Smooth muscle cell (in vitro differentiated cells): ENCODE data around the gene TIMM10. TPM values are rescaled to one million over a fixed set of nuclear protein-coding genes. Genes with fewer than 3 reads are reported as not detected.
A peak's percentile ranks its signal among the peaks of the same experiment; 100 is the strongest.
"Not testable (repeated sequence)": the region's sequence is repeated elsewhere in the genome, so short reads cannot be mapped to it uniquely, and the experiment has no call there.

Experiments
- DNase-seq: peaks from one replicate; lab custom pipeline; 2025; ENCODE audit not compliant: unreplicated experiment; lab: John Stamatoyannopoulos, UW
- H2AFZ ChIP-seq: fragments of 200-600 bp; sonication (generic); 2 replicates; pipeline ENCODE4 v1.6.0; 2016; ENCODE audit warnings: antibody characterized with exemption, low read depth, mild to moderate bottlenecking
- H3F3A ChIP-seq: fragments of 200-600 bp; sonication (generic); 2 replicates; pipeline ENCODE4 v1.6.0; 2017; ENCODE audit warnings: antibody characterized with exemption, low read depth
- H3K27ac ChIP-seq: fragments of 200-600 bp; sonication (generic); 2 replicates; pipeline ENCODE4 v1.5.1; 2016; ENCODE audit warnings: low read depth, mild to moderate bottlenecking
- H3K27me3 ChIP-seq: fragments of 200-600 bp; sonication (generic); 2 replicates; pipeline ENCODE4 v1.6.1; 2016; ENCODE audit warnings: low read depth, mild to moderate bottlenecking
- H3K36me3 ChIP-seq: fragments of 200-600 bp; sonication (generic); 2 replicates; pipeline ENCODE4 v1.5.1; 2016; ENCODE audit warnings: low read depth
- H3K4me1 ChIP-seq: fragments of 200-600 bp; sonication (generic); 2 replicates; pipeline ENCODE4 v1.5.1; 2016; ENCODE audit warnings: low read depth
- H3K4me2 ChIP-seq: fragments of 200-600 bp; sonication (generic); 2 replicates; pipeline ENCODE4 v1.6.0; 2016; ENCODE audit warnings: mild to moderate bottlenecking
- H3K4me3 ChIP-seq: fragments of 200-600 bp; sonication (generic); 2 replicates; pipeline ENCODE4 v1.5.1; 2016; ENCODE audit warnings: mild to moderate bottlenecking
- H3K79me2 ChIP-seq: fragments of 200-600 bp; sonication (generic); 2 replicates; pipeline ENCODE4 v1.6.0; 2016; ENCODE audit warnings: low read depth, mild to moderate bottlenecking
- H3K9ac ChIP-seq: fragments of 200-600 bp; sonication (generic); 2 replicates; pipeline ENCODE4 v1.6.0; 2016; ENCODE audit warnings: low read depth
- H3K9me3 ChIP-seq: fragments of 200-600 bp; sonication (generic); replicated peaks from 2 replicates; pipeline ENCODE4 v1.5.1; 2016; ENCODE audit warnings: low read depth
- H4K20me1 ChIP-seq: fragments of 200-600 bp; sonication (generic); 2 replicates; pipeline ENCODE4 v1.6.0; 2016; ENCODE audit warnings: low read depth
- CTCF ChIP-seq: fragments of 200-600 bp; sonication (generic); IDR thresholded peaks from 2 replicates; pipeline ENCODE4 v1.5.1; 2017; ENCODE audit warnings: borderline replicate concordance, mild to moderate bottlenecking, antibody characterized with exemption; ENCODE audit not compliant: insufficient read depth, poor library complexity, severe bottlenecking
- WGBS: methylation state at CpG from one replicate; pipeline ENCODE4 v1.1.7; 2016; ENCODE audit warnings: low lambda C conversion rate; 5-methylcytosine and 5-hydroxymethylcytosine counted together
- polyA plus RNA-seq: library from polyadenylated mRNA; unstranded; fragments of >200 nt; fragmentation: Nextera tagmentation; extraction: Ambion mirVana; gene quantifications from 2 replicates; pipeline ENCODE4 v1.2.1, GENCODE V29; 2016
- total RNA-seq: library from RNA; depleted of rRNA; stranded (reverse); fragments of >200 nt; gene quantifications from 2 replicates; pipeline ENCODE4 v1.2.3, GENCODE V29; 2014

Gene TIMM10
- total and polyA plus RNA-seq, 2 experiments from 2014 or later = 34.2 to 110 TPM

GRCh38 chr11:57536947-57537619 lies 6.5 kb upstream of the TIMM10 start, which contains the start of gene SMTNL1:
Gene SMTNL1, plus strand, starts transcription at chr11:57537595. Its CDS starts 5,048 bp downstream, at chr11:57542643.
- DNase-seq = no peak
- Histone ChIP-seq H2AFZ (no peak within 1 kb of the TSS), H3K4me1 (no peaks in the 10 kb centered on the region), H3K27me3 (no peaks in the 10 kb centered on the region), H3K27ac (no peak within 1 kb of the TSS), H3K9me3 (no peaks in the 10 kb centered on the region), H3K79me2 (no peaks in the 10 kb centered on the region), H3K4me3 (no peak within 1 kb of the TSS), H3K4me2 (no peak within 1 kb of the TSS), H3F3A (no peaks in the 10 kb centered on the region), H3K9ac (no peak within 1 kb of the TSS), H3K36me3 (no peaks in the 10 kb centered on the region), H4K20me1 (no peaks in the 10 kb centered on the region)
- WGBS = 77% methylated on average over 13 of the region's 14 CpGs
- no peak for TF ChIP-seq CTCF

GRCh38 chr11:57534449-57534848 lies 3.9 kb upstream of the TIMM10 start:
- WGBS = 91% methylated on average over 7 of the region's 7 CpGs
- H3K36me3 ChIP-seq, H3K9me3 ChIP-seq, H3F3A ChIP-seq, H2AFZ ChIP-seq, H3K27me3 ChIP-seq, H3K4me3 ChIP-seq, H3K4me2 ChIP-seq, H3K27ac ChIP-seq, H3K9ac ChIP-seq, H4K20me1 ChIP-seq, H3K79me2 ChIP-seq, H3K4me1 ChIP-seq, DNase-seq: not testable (repeated sequence)

GRCh38 chr11:57530215-57530595 lies 349 bp downstream of the TIMM10 start:
- no peaks in the 10 kb centered on the region for H3K36me3 ChIP-seq
- no peaks in the 10 kb centered on the region for H3K9me3 ChIP-seq
- peak overlapping the region; percentile 86 for H3K4me2 ChIP-seq
- H3K27ac ChIP-seq = peak overlapping the region; percentile 14
- no peak for DNase-seq
- WGBS = 3% methylated on average over 17 of the region's 17 CpGs
- TF ChIP-seq CTCF = no peak
- peaks cover 7% of the 10 kb centered on the region for H3K4me1 ChIP-seq
- peaks cover 9% of the 10 kb centered on the region for H3K79me2 ChIP-seq
- H3F3A ChIP-seq = no peaks in the 10 kb centered on the region
- H2AFZ ChIP-seq = peak overlapping the region; percentile 90
- H4K20me1 ChIP-seq = no peaks in the 10 kb centered on the region
- H3K4me3 ChIP-seq = peak overlapping the region; percentile 68
- H3K9ac ChIP-seq = peak overlapping the region; percentile 54
- H3K27me3 ChIP-seq = no peaks in the 10 kb centered on the region

DNA sequence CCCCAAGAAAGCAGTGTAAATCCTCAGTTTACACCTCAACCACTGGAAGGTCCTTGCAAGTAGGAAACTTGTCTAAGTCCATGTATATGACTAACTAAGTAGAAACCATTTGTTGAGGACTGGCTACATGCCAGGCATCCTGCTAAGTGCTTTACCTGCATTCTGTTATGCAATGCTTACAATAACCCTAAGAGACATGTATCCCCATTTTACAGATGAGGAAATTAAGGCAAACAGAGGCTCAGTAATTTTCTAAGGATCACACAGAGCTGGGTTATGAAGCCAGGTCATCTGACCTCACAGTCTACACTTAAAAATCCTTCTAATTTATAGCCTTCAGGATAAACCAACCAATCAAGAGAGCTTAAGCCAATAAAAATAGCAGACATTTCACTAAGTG lies 1.5 kb downstream of the TIMM10 start:
- H3K9me3 ChIP-seq = no peaks in the 10 kb centered on the region
- H2AFZ ChIP-seq = no peak overlapping the region
- H3K4me2 ChIP-seq = no peak overlapping the region
- H3K4me3 ChIP-seq = no peak overlapping the region
- H3K27ac ChIP-seq = no peak overlapping the region
- no peaks in the 10 kb centered on the region for H3K36me3 ChIP-seq
- TF ChIP-seq CTCF = no peak
- H3F3A ChIP-seq = no peaks in the 10 kb centered on the region
- DNase-seq = no peak
- no peaks in the 10 kb centered on the region for H3K27me3 ChIP-seq
- H3K79me2 ChIP-seq = peaks cover 9% of the 10 kb centered on the region
- H4K20me1 ChIP-seq = no peaks in the 10 kb centered on the region
- H3K9ac ChIP-seq = no peak overlapping the region
- peaks cover 7% of the 10 kb centered on the region for H3K4me1 ChIP-seq
